GM21619 (cell line): ENCODE results near the gene AKAP8.
"Not testable (repeated sequence)": the region's sequence is repeated elsewhere in the genome, so short reads cannot be mapped to it uniquely, and the experiment has no call there.

Experiments
- ATAC-seq: cut with Tn5 transposase; IDR thresholded peaks from one replicate; pipeline ENCODE4 v1.9.1; 2021; ENCODE audit not compliant: unreplicated experiment

Gene AKAP8

GRCh38 chr19:15337202-15337601, 42.4 kb downstream of the AKAP8 start:
- ATAC-seq: no peak

GRCh38 chr19:15335992-15336391, 43.6 kb downstream of the AKAP8 start:
- ATAC-seq: not testable (repeated sequence)

GRCh38 chr19:15332311-15332996, 47.1 kb downstream of the AKAP8 start, which contains the start of gene BRD4:
BRD4 (minus strand) TSS chr19:15332539; CDS start chr19:15273099, 59,440 bp downstream.
- peak; percentile 34 for ATAC-seq

- peak; percentile 28 for ATAC-seq
Measured at GRCh38 chr19:15331419-15332310, 47.9 kb downstream of the AKAP8 start.

- ATAC-seq: no peak
Measured at GRCh38 chr19:15330801-15331418, 48.7 kb downstream of the AKAP8 start.

GRCh38 chr19:15328312-15328711, 51.3 kb downstream of the AKAP8 start:
- no peak for ATAC-seq

GRCh38 chr19:15324791-15325519, 54.6 kb downstream of the AKAP8 start:
- ATAC-seq: no peak

- no peak for ATAC-seq
Measured at GRCh38 chr19:15323496-15324235, 55.9 kb downstream of the AKAP8 start.

- ATAC-seq: no peak
Measured at GRCh38 chr19:15321739-15322138, 57.8 kb downstream of the AKAP8 start.

GRCh38 chr19:15320116-15320515, 59.5 kb downstream of the AKAP8 start:
- no peak for ATAC-seq

- ATAC-seq: no peak
Measured at GRCh38 chr19:15318241-15318691, 61.3 kb downstream of the AKAP8 start.

GRCh38 chr19:15317392-15318071, 62.1 kb downstream of the AKAP8 start:
- no peak for ATAC-seq

- no peak for ATAC-seq
Measured at GRCh38 chr19:15316498-15316897, 63.1 kb downstream of the AKAP8 start.

- no peak for ATAC-seq
Measured at GRCh38 chr19:15315101-15315500, 64.5 kb downstream of the AKAP8 start.

GRCh38 chr19:15313649-15314279, 65.8 kb downstream of the AKAP8 start:
- no peak for ATAC-seq

- ATAC-seq: no peak
Measured at GRCh38 chr19:15307169-15307568, 72.4 kb downstream of the AKAP8 start.

- ATAC-seq: no peak
Measured at GRCh38 chr19:15305582-15306334, 73.8 kb downstream of the AKAP8 start.

- ATAC-seq: no peak
Measured at GRCh38 chr19:15304140-15304705, 75.4 kb downstream of the AKAP8 start.
